Measurements from ENCODE around the gene BRPF1.

BRPF1 gene

GRCh38 chr3:9779721-9780457 lies 48.4 kb downstream of the BRPF1 start:
- Mint-ChIP-seq H3K27ac (peak overlapping the region; percentile 96), H3K9me3 (ENCODE audit: low read depth) (no peaks in the 10 kb centered on the region), H3K4me1 (ENCODE audit: low read depth) (peaks cover 68% of the 10 kb centered on the region), H3K36me3 (peaks cover 10% of the 10 kb centered on the region), H3K27me3 (no peaks in the 10 kb centered on the region), H3K4me3 (peak overlapping the region; percentile 59)

- peaks cover 65% of the 10 kb centered on the region for H3K4me1 Mint-ChIP-seq (ENCODE audit: low read depth)
- no peaks in the 10 kb centered on the region for H3K27me3 Mint-ChIP-seq
- H3K36me3 Mint-ChIP-seq, result peaks cover 12% of the 10 kb centered on the region
- peak overlapping the region; percentile 44 for H3K4me3 Mint-ChIP-seq
- no peaks in the 10 kb centered on the region for H3K9me3 Mint-ChIP-seq (ENCODE audit: low read depth)
- H3K27ac Mint-ChIP-seq, result peak overlapping the region; percentile 96
Observed at GRCh38 chr3:9780458-9780812, 48.9 kb downstream of the BRPF1 start.

- Mint-ChIP-seq H3K4me3 (no peak overlapping the region), H3K9me3 (ENCODE audit: low read depth) (no peaks in the 10 kb centered on the region), H3K27me3 (no peaks in the 10 kb centered on the region), H3K27ac (peak overlapping the region; percentile 96), H3K4me1 (ENCODE audit: low read depth) (peaks cover 68% of the 10 kb centered on the region), H3K36me3 (peaks cover 14% of the 10 kb centered on the region)
Observed at GRCh38 chr3:9780910-9781309, 49.4 kb downstream of the BRPF1 start.

- Mint-ChIP-seq H3K27ac (peak overlapping the region; percentile 70), H3K4me1 (ENCODE audit: low read depth) (peaks cover 69% of the 10 kb centered on the region), H3K36me3 (peaks cover 14% of the 10 kb centered on the region), H3K27me3 (no peaks in the 10 kb centered on the region), H3K9me3 (ENCODE audit: low read depth) (no peaks in the 10 kb centered on the region), H3K4me3 (no peak overlapping the region)
Observed at GRCh38 chr3:9781551-9781950, 50.0 kb downstream of the BRPF1 start.

- Mint-ChIP-seq H3K27me3 (no peaks in the 10 kb centered on the region), H3K4me1 (ENCODE audit: low read depth) (peaks cover 69% of the 10 kb centered on the region), H3K27ac (peak overlapping the region; percentile 1), H3K36me3 (peaks cover 18% of the 10 kb centered on the region), H3K4me3 (no peak overlapping the region), H3K9me3 (ENCODE audit: low read depth) (no peaks in the 10 kb centered on the region)
Observed at GRCh38 chr3:9781978-9782603, 50.6 kb downstream of the BRPF1 start.

- H3K27me3 Mint-ChIP-seq, result no peaks in the 10 kb centered on the region
- H3K4me1 Mint-ChIP-seq (ENCODE audit: low read depth), result peaks cover 69% of the 10 kb centered on the region
- H3K4me3 Mint-ChIP-seq, result no peak overlapping the region
- H3K36me3 Mint-ChIP-seq, result peaks cover 19% of the 10 kb centered on the region
- H3K27ac Mint-ChIP-seq, result no peak overlapping the region
- H3K9me3 Mint-ChIP-seq (ENCODE audit: low read depth), result no peaks in the 10 kb centered on the region
Observed at GRCh38 chr3:9782770-9783169, 51.2 kb downstream of the BRPF1 start.

GRCh38 chr3:9783954-9784353 lies 52.4 kb downstream of the BRPF1 start:
- no peaks in the 10 kb centered on the region for H3K27me3 Mint-ChIP-seq
- peaks cover 20% of the 10 kb centered on the region for H3K36me3 Mint-ChIP-seq
- peaks cover 60% of the 10 kb centered on the region for H3K4me1 Mint-ChIP-seq (ENCODE audit: low read depth)
- no peaks in the 10 kb centered on the region for H3K9me3 Mint-ChIP-seq (ENCODE audit: low read depth)
- no peak overlapping the region for H3K4me3 Mint-ChIP-seq
- H3K27ac Mint-ChIP-seq, result no peak overlapping the region

- no peaks in the 10 kb centered on the region for H3K27me3 Mint-ChIP-seq
- H3K36me3 Mint-ChIP-seq, result peaks cover 25% of the 10 kb centered on the region
- H3K4me1 Mint-ChIP-seq (ENCODE audit: low read depth), result peaks cover 57% of the 10 kb centered on the region
- H3K4me3 Mint-ChIP-seq, result no peak overlapping the region
- no peak overlapping the region for H3K27ac Mint-ChIP-seq
- no peaks in the 10 kb centered on the region for H3K9me3 Mint-ChIP-seq (ENCODE audit: low read depth)
Observed at GRCh38 chr3:9784965-9785364, 53.4 kb downstream of the BRPF1 start.

- Mint-ChIP-seq H3K9me3 (ENCODE audit: low read depth) (no peaks in the 10 kb centered on the region), H3K4me3 (no peak overlapping the region), H3K27ac (peak overlapping the region; percentile 22), H3K36me3 (peaks cover 24% of the 10 kb centered on the region), H3K4me1 (ENCODE audit: low read depth) (peaks cover 57% of the 10 kb centered on the region), H3K27me3 (no peaks in the 10 kb centered on the region)
Observed at GRCh38 chr3:9785602-9786001, 54.1 kb downstream of the BRPF1 start.

- H3K27me3 Mint-ChIP-seq, result no peaks in the 10 kb centered on the region
- peak overlapping the region; percentile 58 for H3K27ac Mint-ChIP-seq
- H3K9me3 Mint-ChIP-seq (ENCODE audit: low read depth), result no peaks in the 10 kb centered on the region
- no peak overlapping the region for H3K4me3 Mint-ChIP-seq
- peaks cover 58% of the 10 kb centered on the region for H3K4me1 Mint-ChIP-seq (ENCODE audit: low read depth)
- H3K36me3 Mint-ChIP-seq, result peaks cover 20% of the 10 kb centered on the region
Observed at GRCh38 chr3:9786209-9786739, 54.7 kb downstream of the BRPF1 start.

- peak overlapping the region; percentile 96 for H3K27ac Mint-ChIP-seq
- H3K4me1 Mint-ChIP-seq (ENCODE audit: low read depth), result peaks cover 60% of the 10 kb centered on the region
- no peaks in the 10 kb centered on the region for H3K9me3 Mint-ChIP-seq (ENCODE audit: low read depth)
- peaks cover 20% of the 10 kb centered on the region for H3K36me3 Mint-ChIP-seq
- H3K4me3 Mint-ChIP-seq, result peak overlapping the region; percentile 69
- no peaks in the 10 kb centered on the region for H3K27me3 Mint-ChIP-seq
Observed at GRCh38 chr3:9786825-9787669, 55.5 kb downstream of the BRPF1 start.

GRCh38 chr3:9787714-9788113 lies 56.2 kb downstream of the BRPF1 start:
- Mint-ChIP-seq H3K27me3 (no peaks in the 10 kb centered on the region), H3K36me3 (peaks cover 20% of the 10 kb centered on the region), H3K4me3 (peak overlapping the region; percentile 69), H3K27ac (peak overlapping the region; percentile 96), H3K4me1 (ENCODE audit: low read depth) (peaks cover 53% of the 10 kb centered on the region), H3K9me3 (ENCODE audit: low read depth) (no peaks in the 10 kb centered on the region)

GRCh38 chr3:9791127-9791526 lies 59.6 kb downstream of the BRPF1 start:
- Mint-ChIP-seq H3K36me3 (peaks cover 27% of the 10 kb centered on the region), H3K4me3 (peak overlapping the region; percentile 99), H3K9me3 (ENCODE audit: low read depth) (no peaks in the 10 kb centered on the region), H3K27me3 (no peaks in the 10 kb centered on the region), H3K27ac (no peak overlapping the region), H3K4me1 (ENCODE audit: low read depth) (peaks cover 65% of the 10 kb centered on the region)

GRCh38 chr3:9791790-9792404 lies 60.4 kb downstream of the BRPF1 start:
- H3K4me1 Mint-ChIP-seq (ENCODE audit: low read depth), result peaks cover 63% of the 10 kb centered on the region

More at GRCh38 chr3:9791790-9792404, 60.4 kb downstream of the BRPF1 start:
- Mint-ChIP-seq H3K27ac (peak overlapping the region; percentile 100), H3K9me3 (ENCODE audit: low read depth) (no peaks in the 10 kb centered on the region), H3K4me3 (peak overlapping the region; percentile 99), H3K27me3 (no peaks in the 10 kb centered on the region), H3K36me3 (peaks cover 24% of the 10 kb centered on the region)
